B cell (primary cell): Measurements from ENCODE around the gene PDZD2. TPM values are rescaled to one million over a fixed set of nuclear protein-coding genes. Genes with fewer than 3 reads are reported as not detected.
"Not testable (repeated sequence)": the region's sequence is repeated elsewhere in the genome, so short reads cannot be mapped to it uniquely, and the experiment has no call there.

ENCODE experiments used
- ATAC-seq: fragments of 200-7000 bp; cut with Tn5 transposase; one replicate; pipeline ENCODE4 v1.10.0; 2021; ENCODE audit warnings: low read depth, mild to moderate bottlenecking, moderate number of reproducible peaks, moderate library complexity
- CTCF ChIA-PET: fragments of 350-600 bp; sonication (Branson Sonifier 250); formaldehyde crosslinking; loops from one replicate; lab custom pipeline; 2021; ENCODE audit warnings: antibody characterized with exemption, inconsistent platforms; lab: Charles Lee
- POLR2A ChIA-PET: fragments of 350-600 bp; sonication (Branson Sonifier 250); formaldehyde crosslinking; loops from one replicate; lab custom pipeline; 2021; ENCODE audit warnings: antibody characterized with exemption; lab: Charles Lee
- DNase-seq: peaks from one replicate; pipeline ENCODE4 v3.0.0; 2013
- H2AFZ ChIP-seq: 2 replicates; pipeline ENCODE4 v1.6.1; 2012; ENCODE audit warnings: mild to moderate bottlenecking, low read depth, low read length; ENCODE audit not compliant: insufficient read depth, poor library complexity, severe bottlenecking
- H3K27ac ChIP-seq, 2 donors: 1 replicate in 1 of 2; 2 replicates in 1 of 2; pipeline ENCODE4 v1.5.1; 2012 to 2013; ENCODE audit warnings: low read length in 2 of 2, mild to moderate bottlenecking in 2 of 2, moderate library complexity in 1 of 2
- H3K27me3 ChIP-seq, 4 experiments: fragments of 200-600 bp in 1 of 4; sonication (generic) in 1 of 4; replicated peaks in 1 of 4; 1 replicate in 2 of 4; 2 replicates in 2 of 4; pipeline versions ENCODE4 v1.6.1 to v1.7.0; 2013 to 2016; ENCODE audit warnings: low read length in 3 of 4, mild to moderate bottlenecking in 2 of 4, mixed read lengths in 1 of 4, moderate library complexity in 1 of 4; ENCODE audit not compliant: insufficient read depth in 4 of 4, control insufficient read depth in 3 of 4; ENCODE audit errors: control extremely low read depth in 1 of 4
- H3K36me3 ChIP-seq, 2 experiments: replicated peaks in 1 of 2; 1 replicate in 1 of 2; 2 replicates in 1 of 2; pipeline versions ENCODE4 v1.6.1 to v1.7.1; 2013; ENCODE audit warnings: low read length in 1 of 2; ENCODE audit not compliant: insufficient read depth in 2 of 2, control insufficient read depth in 1 of 2; ENCODE audit errors: control extremely low read depth in 1 of 2, extremely low read depth in 1 of 2
- H3K4me1 ChIP-seq, 2 donors: fragments of 200-600 bp in 1 of 2; sonication (generic) in 1 of 2; 1 replicate in 1 of 2; 2 replicates in 1 of 2; pipeline versions ENCODE4 v1.5.1 to v1.6.1; 2013 to 2017; ENCODE audit warnings: low read length in 2 of 2; ENCODE audit not compliant: control insufficient read depth in 2 of 2, insufficient read depth in 2 of 2
- H3K4me2 ChIP-seq: replicated peaks from 2 replicates; pipeline ENCODE3; 2012; ENCODE audit warnings: mild to moderate bottlenecking, low read depth, low read length; ENCODE audit not compliant: poor library complexity, severe bottlenecking
- H3K4me3 ChIP-seq, 5 experiments: fragments of 200-600 bp in 1 of 5; sonication (generic) in 1 of 5; 1 replicate in 3 of 5; 2 replicates in 2 of 5; pipeline versions ENCODE4 v1.5.1 to v1.7.0; 2011 to 2016; ENCODE audit warnings: low read length in 4 of 5, mild to moderate bottlenecking in 4 of 5, low read depth in 2 of 5, control low read depth in 1 of 5, moderate library complexity in 1 of 5; ENCODE audit not compliant: insufficient read depth in 1 of 5; ENCODE audit errors: control extremely low read depth in 1 of 5, extremely low read depth in 1 of 5
- H3K79me2 ChIP-seq: fragments of 200-600 bp; sonication (generic); one replicate; pipeline ENCODE4 v1.6.0; 2016; ENCODE audit warnings: low read length; ENCODE audit not compliant: control insufficient read depth, insufficient read depth
- H3K9ac ChIP-seq: fragments of 200-600 bp; sonication (generic); 2 replicates; pipeline ENCODE4 v1.6.1; 2017; ENCODE audit warnings: mild to moderate bottlenecking, low read length, moderate library complexity
- H3K9me3 ChIP-seq, 3 donors: one replicate each; pipeline versions ENCODE4 v1.6.1 to v1.7.1; 2013; ENCODE audit warnings: low read length in 2 of 3; ENCODE audit not compliant: control insufficient read depth in 2 of 3, insufficient read depth in 1 of 3; ENCODE audit errors: control extremely low read depth in 1 of 3
- H4K20me1 ChIP-seq: 2 replicates; pipeline ENCODE4 v1.6.0; 2012; ENCODE audit warnings: mild to moderate bottlenecking, low read length; ENCODE audit not compliant: insufficient read depth, control insufficient read depth, poor library complexity, severe bottlenecking
- H3K27ac Mint-ChIP-seq: one replicate; pipeline ENCODE4 v1.8.0; 2021; ENCODE audit warnings: mixed read lengths
- H3K27me3 Mint-ChIP-seq: one replicate; pipeline ENCODE4 v1.8.0; 2021; ENCODE audit warnings: mixed read lengths
- H3K4me1 Mint-ChIP-seq: one replicate; pipeline ENCODE4 v1.8.0; 2021; ENCODE audit warnings: mixed read lengths
- H3K4me3 Mint-ChIP-seq: one replicate; pipeline ENCODE4 v1.8.0; 2021; ENCODE audit warnings: mixed read lengths
- H3K9me3 Mint-ChIP-seq: one replicate; pipeline ENCODE4 v1.8.0; 2022; ENCODE audit warnings: mixed read lengths; ENCODE audit not compliant: insufficient read depth
- EZH2 ChIP-seq: IDR thresholded peaks from 2 replicates; pipeline ENCODE4 v1.6.1; 2012; ENCODE audit warnings: borderline replicate concordance, low read depth, mild to moderate bottlenecking, moderate library complexity, low read length; ENCODE audit not compliant: insufficient read depth, poor library complexity, severe bottlenecking
- WGBS: methylation state at CpG from one replicate; pipeline ENCODE4 v1.1.5; 2013; ENCODE audit warnings: missing lambda C conversion rate; ENCODE audit not compliant: insufficient coverage; 5-methylcytosine and 5-hydroxymethylcytosine counted together
- intact Hi-C: fragments of 100-400 bp; cut with micrococcal nuclease; formaldehyde crosslinking; loops from one replicate; pipeline ENCODE4 v1.10.0; 2022
- polyA plus RNA-seq: library from polyadenylated mRNA; depleted of rRNA; stranded (reverse); fragments of >200 nt; gene quantifications from 2 replicates; pipeline ENCODE4 v1.2.3, GENCODE V29; 2012
- total RNA-seq, 2 donors: library from RNA; stranded (reverse); fragments of 120-200 nt in 1 of 2; gene quantifications; 1 replicate in 1 of 2; 2 replicates in 1 of 2; pipeline versions ENCODE4 v1.2.3 to v1.2.4, GENCODE V29; 2013 to 2022
- TF ChIP-seq, protein P1 (sequence below): fragments of 200-600 bp; IDR thresholded peaks from one replicate; pipeline ENCODE4 v1.8.0; 2022; ENCODE audit warnings: antibody characterized with exemption, mild to moderate bottlenecking

Gene PDZD2
- total and polyA plus RNA-seq, 2 donors (not counting 1 experiment from before 2014, with no cell fraction given), result not detected

DNA sequence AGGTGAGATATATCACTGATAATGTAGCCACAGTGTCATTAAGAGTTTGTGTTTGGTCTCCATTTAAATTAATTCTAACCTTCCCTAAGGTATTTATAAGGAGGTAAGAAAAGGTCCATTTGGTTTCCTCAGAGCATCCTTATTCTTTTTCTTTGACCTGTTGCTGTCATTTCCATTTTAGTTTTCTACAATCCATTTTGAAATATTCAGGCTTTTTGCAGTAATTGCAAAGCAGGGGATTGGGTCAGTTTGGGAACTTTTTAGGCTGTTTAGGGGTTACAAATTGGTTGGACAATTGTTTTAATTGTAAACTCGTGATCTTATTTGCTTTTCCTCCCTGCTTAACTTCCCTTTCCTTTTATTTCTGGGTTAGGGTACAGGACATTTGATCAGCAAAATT lies 42.6 kb upstream of the PDZD2 start:
- H3K27ac Mint-ChIP-seq, result no peak overlapping the region
- no peaks in the 10 kb centered on the region for H3K79me2 ChIP-seq
- peaks cover 0 to 3% of the 10 kb centered on the region in 2 donors for H3K4me1 ChIP-seq
- no peak overlapping the region for H3K27ac ChIP-seq
- H3K9me3 Mint-ChIP-seq, result no peaks in the 10 kb centered on the region
- H3K4me3 ChIP-seq, result no peak overlapping the region
- DNase-seq (no peak), ATAC-seq (no peak)
- H3K9me3 ChIP-seq, result no peaks in the 10 kb centered on the region
- no peaks in the 10 kb centered on the region for H3K36me3 ChIP-seq
- WGBS, result no CpG with 5 or more reads among the region's 1 CpG
- ChIA-PET CTCF (no interaction called here), POLR2A (no interaction called here)
- peaks cover 0 to 2% (median 0%) of the 10 kb centered on the region in 4 experiments for H3K27me3 ChIP-seq
- peaks cover 24% of the 10 kb centered on the region for H3K27me3 Mint-ChIP-seq
- no peak overlapping the region for H2AFZ ChIP-seq
- no peak overlapping the region for H3K9ac ChIP-seq
- no peak overlapping the region for H3K4me2 ChIP-seq
- H3K4me1 Mint-ChIP-seq, result peaks cover 5% of the 10 kb centered on the region
- intact Hi-C loops, result no loop called here
- no peak for TF ChIP-seq EZH2
- TF ChIP-seq, protein P1, sequence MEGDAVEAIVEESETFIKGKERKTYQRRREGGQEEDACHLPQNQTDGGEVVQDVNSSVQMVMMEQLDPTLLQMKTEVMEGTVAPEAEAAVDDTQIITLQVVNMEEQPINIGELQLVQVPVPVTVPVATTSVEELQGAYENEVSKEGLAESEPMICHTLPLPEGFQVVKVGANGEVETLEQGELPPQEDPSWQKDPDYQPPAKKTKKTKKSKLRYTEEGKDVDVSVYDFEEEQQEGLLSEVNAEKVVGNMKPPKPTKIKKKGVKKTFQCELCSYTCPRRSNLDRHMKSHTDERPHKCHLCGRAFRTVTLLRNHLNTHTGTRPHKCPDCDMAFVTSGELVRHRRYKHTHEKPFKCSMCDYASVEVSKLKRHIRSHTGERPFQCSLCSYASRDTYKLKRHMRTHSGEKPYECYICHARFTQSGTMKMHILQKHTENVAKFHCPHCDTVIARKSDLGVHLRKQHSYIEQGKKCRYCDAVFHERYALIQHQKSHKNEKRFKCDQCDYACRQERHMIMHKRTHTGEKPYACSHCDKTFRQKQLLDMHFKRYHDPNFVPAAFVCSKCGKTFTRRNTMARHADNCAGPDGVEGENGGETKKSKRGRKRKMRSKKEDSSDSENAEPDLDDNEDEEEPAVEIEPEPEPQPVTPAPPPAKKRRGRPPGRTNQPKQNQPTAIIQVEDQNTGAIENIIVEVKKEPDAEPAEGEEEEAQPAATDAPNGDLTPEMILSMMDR, result no peak
- H3K4me3 Mint-ChIP-seq, result no peak overlapping the region
- H4K20me1 ChIP-seq, result no peaks in the 10 kb centered on the region

DNA sequence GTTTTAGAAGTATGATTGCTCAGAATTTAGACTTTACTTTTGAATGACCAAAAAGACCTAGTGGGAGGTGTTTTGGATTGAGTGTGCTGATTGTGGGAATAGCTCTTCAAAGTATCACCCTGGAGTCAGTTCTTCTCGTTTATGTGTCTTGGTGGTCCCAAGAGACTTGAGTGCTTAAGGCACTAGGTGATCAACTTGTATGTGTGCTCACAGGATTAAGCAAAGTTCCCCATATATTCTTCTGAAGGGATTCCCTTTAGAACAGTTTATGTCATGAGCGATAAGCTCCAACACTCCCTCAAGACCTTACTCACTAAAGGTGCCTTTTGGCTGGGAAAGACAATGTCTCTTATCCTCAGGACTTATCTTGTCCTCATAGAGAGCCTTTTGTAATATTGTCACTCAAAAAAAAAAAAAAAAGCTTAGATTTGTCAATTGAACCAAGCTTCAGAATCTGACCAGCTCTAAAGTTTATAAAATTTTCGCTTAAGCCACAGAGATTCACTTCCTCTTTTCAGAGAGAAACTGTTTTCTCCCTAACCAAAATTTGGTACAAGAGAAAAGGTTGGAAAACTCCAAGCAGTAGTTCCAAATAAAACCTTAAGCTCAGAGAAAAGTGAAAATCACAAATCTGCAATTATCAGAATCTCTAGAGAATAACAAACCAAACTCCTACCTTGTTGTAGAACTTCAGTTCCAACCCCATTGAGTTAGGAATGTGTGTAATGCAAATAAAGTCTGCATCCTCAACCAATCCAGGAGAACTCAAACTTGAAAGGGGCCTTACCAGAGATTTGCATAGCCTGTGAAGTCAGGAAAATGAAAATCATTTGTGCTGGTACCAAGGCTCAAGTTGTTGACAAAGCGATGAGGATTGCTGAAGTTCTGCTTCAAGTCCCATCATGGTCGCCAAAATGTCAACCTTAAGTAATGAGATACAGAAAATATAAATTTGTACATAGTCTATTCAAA lies 40.0 kb upstream of the PDZD2 start:
- DNase-seq, result peak; percentile 3
- CTCF ChIA-PET, result interaction anchor here (1.0 kb wide), 1 partner anchor 18 kb away, joined by 3 read pairs; no protein-coding TSS in a partner anchor
- Histone ChIP-seq H3K9me3 (no peaks in the 10 kb centered on the region), H2AFZ (no peak overlapping the region), H3K4me3 (no peak overlapping the region), H3K4me1 (peaks cover 0 to 3% of the 10 kb centered on the region in 2 donors), H3K36me3 (no peaks in the 10 kb centered on the region), H3K27ac (no peak overlapping the region), H3K27me3 (peaks cover 0 to 2% (median 0%) of the 10 kb centered on the region in 4 experiments), H4K20me1 (no peaks in the 10 kb centered on the region), H3K4me2 (no peak overlapping the region), H3K9ac (no peak overlapping the region), H3K79me2 (no peaks in the 10 kb centered on the region)
- WGBS, result 72% methylated on average over 3 of the region's 5 CpGs
- TF ChIP-seq, protein P1, result no peak
- H3K27me3 Mint-ChIP-seq, result peaks cover 20% of the 10 kb centered on the region
- no peak overlapping the region for H3K4me3 Mint-ChIP-seq
- H3K27ac Mint-ChIP-seq, result no peak overlapping the region
- H3K4me1 Mint-ChIP-seq, result peaks cover 5% of the 10 kb centered on the region
- POLR2A ChIA-PET, result no interaction called here
- no peak for ATAC-seq
- intact Hi-C loops, result no loop called here
- H3K9me3 Mint-ChIP-seq, result no peaks in the 10 kb centered on the region

DNA sequence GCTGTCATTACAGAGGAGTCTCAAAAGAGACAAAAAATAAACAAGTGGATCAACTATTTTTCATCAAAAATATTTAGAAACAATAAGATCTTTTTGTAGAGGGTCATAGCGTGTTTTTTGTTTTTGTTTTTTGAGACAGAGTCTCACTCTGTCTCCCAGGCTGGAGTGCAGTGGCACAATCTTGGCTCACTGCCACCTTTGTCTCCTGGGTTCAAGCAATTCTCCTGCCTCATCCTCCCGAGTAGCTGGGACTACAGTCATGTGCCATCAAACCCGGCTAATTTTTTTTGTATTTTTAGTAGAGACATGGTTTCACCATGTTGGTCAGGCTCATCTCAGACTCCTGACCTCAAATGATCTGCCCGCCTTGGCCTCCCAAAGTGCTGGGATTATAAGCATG lies 36.6 kb upstream of the PDZD2 start:
- H3K4me2 ChIP-seq, H3K79me2 ChIP-seq, H3K4me3 ChIP-seq, H3K27ac Mint-ChIP-seq, H3K4me1 Mint-ChIP-seq, POLR2A ChIA-PET, H2AFZ ChIP-seq, H4K20me1 ChIP-seq, H3K9me3 ChIP-seq, DNase-seq, H3K4me1 ChIP-seq, CTCF ChIA-PET, intact Hi-C loops, H3K27me3 ChIP-seq, H3K36me3 ChIP-seq, ATAC-seq, H3K27ac ChIP-seq, H3K9ac ChIP-seq, H3K4me3 Mint-ChIP-seq, H3K27me3 Mint-ChIP-seq, H3K9me3 Mint-ChIP-seq: not testable (repeated sequence)
- 100% methylated on average over 3 of the region's 4 CpGs for WGBS
